Measurements from ENCODE around the gene FAM169A. TPM values are rescaled to one million over a fixed set of nuclear protein-coding genes. Genes with fewer than 3 reads are reported as not detected.
"Not testable (repeated sequence)": the region's sequence is repeated elsewhere in the genome, so short reads cannot be mapped to it uniquely, and the experiment has no call there.

FAM169A gene
- total RNA-seq, 1 donor from 2014 or later, result 2.6 TPM

DNA sequence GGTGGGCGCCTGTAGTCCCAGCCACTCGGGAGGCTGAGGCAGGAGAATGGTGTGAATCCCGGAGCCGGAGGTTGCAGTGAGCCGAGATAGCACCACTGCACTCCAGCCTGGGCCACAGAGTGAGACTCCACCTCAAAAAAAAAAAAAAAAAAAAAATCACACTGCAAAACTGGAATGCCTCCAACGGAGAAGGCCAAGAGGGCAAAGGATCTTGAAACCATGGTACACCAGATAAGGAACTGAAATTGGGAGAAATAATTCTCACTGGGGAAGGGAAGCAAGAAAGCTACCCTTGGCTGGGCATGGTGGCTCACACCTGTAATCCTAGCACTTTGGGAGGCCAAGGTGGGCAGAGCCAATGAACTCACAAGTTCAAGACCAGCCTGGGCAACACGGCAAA, 9.2 kb downstream of the FAM169A start:
- DNase-seq; H3K36me3 Mint-ChIP-seq (ENCODE audit: low read depth); H3K4me3 Mint-ChIP-seq; H3K4me1 Mint-ChIP-seq; H3K27me3 Mint-ChIP-seq; H3K27ac Mint-ChIP-seq; intact Hi-C loops (cut with micrococcal nuclease): not testable (repeated sequence)
- peaks cover 16% of the 10 kb centered on the region for H3K9me3 Mint-ChIP-seq

GRCh38 chr5:74853256-74853655, 12.9 kb downstream of the FAM169A start:
- Mint-ChIP-seq H3K36me3 (ENCODE audit: low read depth) (peaks cover 6% of the 10 kb centered on the region), H3K27ac (no peak overlapping the region), H3K27me3 (no peaks in the 10 kb centered on the region), H3K9me3 (peaks cover 16% of the 10 kb centered on the region), H3K4me3 (no peak overlapping the region), H3K4me1 (peaks cover 16% of the 10 kb centered on the region)
- intact Hi-C loops (cut with micrococcal nuclease), result no loop called here
- DNase-seq, result no peak

DNA sequence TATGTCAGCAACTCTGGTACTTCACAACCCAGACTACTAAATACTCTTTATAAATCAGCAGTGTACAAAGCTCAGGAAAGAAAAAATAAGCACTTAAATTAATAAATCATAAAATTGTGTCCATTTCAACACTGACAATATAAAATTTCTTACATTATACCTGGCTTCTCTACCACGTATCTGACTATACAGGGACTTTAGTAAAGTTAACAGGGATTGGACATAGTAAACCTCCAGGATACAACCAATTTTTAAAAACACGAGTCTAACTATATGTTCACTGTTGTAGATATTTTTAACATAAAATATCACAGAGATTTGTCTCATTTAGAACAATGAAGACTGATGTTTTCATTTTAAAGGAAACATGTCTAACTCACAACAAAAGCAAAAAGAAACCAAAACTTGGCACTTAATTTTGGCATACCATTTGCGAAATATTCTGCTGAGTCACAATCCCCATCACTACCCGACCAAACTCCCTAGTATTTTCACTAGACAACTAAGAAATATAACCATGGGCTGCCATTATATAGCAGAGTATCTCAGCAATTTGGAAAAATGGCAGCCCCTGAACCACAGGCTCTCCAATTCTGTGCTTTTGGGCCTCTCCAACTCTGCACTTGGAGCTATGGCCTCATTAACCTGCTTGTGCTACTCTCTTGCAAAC, 14.4 kb downstream of the FAM169A start:
- peaks cover 16% of the 10 kb centered on the region for H3K4me1 Mint-ChIP-seq
- no peaks in the 10 kb centered on the region for H3K27me3 Mint-ChIP-seq
- H3K36me3 Mint-ChIP-seq (ENCODE audit: low read depth), result peaks cover 6% of the 10 kb centered on the region
- no peak for DNase-seq
- peak overlapping the region; percentile 76 for H3K4me3 Mint-ChIP-seq
- peak overlapping the region; percentile 80 for H3K27ac Mint-ChIP-seq
- intact Hi-C loops (cut with micrococcal nuclease), result no loop called here
- peaks cover 16% of the 10 kb centered on the region for H3K9me3 Mint-ChIP-seq

DNA sequence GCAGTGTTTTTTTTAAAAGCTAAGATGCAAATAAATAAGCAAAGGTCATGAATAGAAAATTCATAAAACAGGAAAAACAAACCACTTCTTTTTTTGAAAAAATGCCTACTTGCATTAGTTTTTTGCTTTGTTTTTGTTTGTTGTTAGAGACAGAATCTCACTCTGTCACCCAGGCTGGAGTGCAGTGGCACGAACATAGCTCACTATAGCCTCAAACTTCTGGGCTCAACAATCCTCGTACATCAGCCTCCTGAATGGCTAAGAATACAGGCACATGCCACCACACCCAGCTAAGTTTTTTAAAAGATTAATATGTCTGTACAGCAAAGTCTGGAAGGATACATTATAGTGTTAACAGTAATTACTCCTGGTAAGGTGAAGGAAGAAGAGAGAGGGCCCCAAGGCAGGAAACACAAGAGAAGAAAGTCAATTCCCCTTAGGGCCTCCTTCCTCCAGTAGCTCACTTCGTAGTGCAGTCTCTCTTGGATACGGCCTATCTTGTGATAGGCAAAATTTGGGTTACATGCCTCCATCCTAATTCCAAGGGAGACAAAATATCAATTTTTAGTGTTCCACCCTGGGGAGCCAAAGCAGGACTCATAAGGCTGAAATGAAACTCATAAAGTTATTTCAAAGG, 15.3 kb downstream of the FAM169A start:
- no peak overlapping the region for H3K27ac Mint-ChIP-seq
- no peak for DNase-seq
- intact Hi-C loops (cut with micrococcal nuclease), result no loop called here
- H3K27me3 Mint-ChIP-seq, result no peaks in the 10 kb centered on the region
- H3K36me3 Mint-ChIP-seq (ENCODE audit: low read depth), result peaks cover 6% of the 10 kb centered on the region
- peaks cover 11% of the 10 kb centered on the region for H3K9me3 Mint-ChIP-seq
- H3K4me3 Mint-ChIP-seq, result no peak overlapping the region
- peaks cover 16% of the 10 kb centered on the region for H3K4me1 Mint-ChIP-seq

GRCh38 chr5:74850030-74850429, 16.2 kb downstream of the FAM169A start:
- DNase-seq, result no peak
- intact Hi-C loops (cut with micrococcal nuclease), result no loop called here
- Mint-ChIP-seq H3K27ac (no peak overlapping the region), H3K9me3 (peaks cover 4% of the 10 kb centered on the region), H3K27me3 (no peaks in the 10 kb centered on the region), H3K4me1 (peaks cover 16% of the 10 kb centered on the region), H3K36me3 (ENCODE audit: low read depth) (peaks cover 3% of the 10 kb centered on the region), H3K4me3 (no peak overlapping the region)

GRCh38 chr5:74848553-74849025, 17.6 kb downstream of the FAM169A start:
- Mint-ChIP-seq H3K4me3 (no peak overlapping the region), H3K27ac (no peak overlapping the region), H3K9me3 (no peaks in the 10 kb centered on the region), H3K36me3 (ENCODE audit: low read depth) (peaks cover 3% of the 10 kb centered on the region), H3K27me3 (no peaks in the 10 kb centered on the region), H3K4me1 (peaks cover 13% of the 10 kb centered on the region)
- intact Hi-C loops (cut with micrococcal nuclease), result no loop called here
- no peak for DNase-seq

DNA sequence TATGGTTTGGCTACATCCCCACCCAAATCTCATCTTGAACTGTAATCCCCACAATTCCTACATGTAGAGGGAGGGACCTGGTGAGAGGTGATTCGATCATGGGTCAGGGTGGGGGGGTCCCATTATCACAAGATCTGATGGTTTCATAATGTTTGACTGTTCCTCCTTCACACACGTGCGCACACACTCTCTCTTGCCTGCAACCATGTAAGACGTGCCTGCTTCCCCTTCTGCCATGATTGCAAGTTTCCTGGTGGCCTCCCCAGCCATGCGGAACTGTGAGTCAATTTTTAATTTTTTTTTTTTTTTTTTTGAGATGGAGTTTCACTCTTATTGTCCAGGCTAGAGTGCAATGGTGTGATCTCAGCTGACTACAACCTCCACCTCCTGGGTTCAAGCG, 27.0 kb downstream of the FAM169A start:
- no peak overlapping the region for H3K4me3 Mint-ChIP-seq
- no peaks in the 10 kb centered on the region for H3K27me3 Mint-ChIP-seq
- intact Hi-C loops (cut with micrococcal nuclease), result no loop called here
- H3K4me1 Mint-ChIP-seq, result peaks cover 6% of the 10 kb centered on the region
- H3K9me3 Mint-ChIP-seq, result no peaks in the 10 kb centered on the region
- H3K27ac Mint-ChIP-seq, result no peak overlapping the region
- H3K36me3 Mint-ChIP-seq (ENCODE audit: low read depth), result peaks cover 2% of the 10 kb centered on the region
- no peak for DNase-seq

GRCh38 chr5:74838262-74838661, 27.9 kb downstream of the FAM169A start:
- Mint-ChIP-seq H3K36me3 (ENCODE audit: low read depth) (peaks cover 2% of the 10 kb centered on the region), H3K27ac (no peak overlapping the region), H3K4me3 (no peak overlapping the region), H3K27me3 (no peaks in the 10 kb centered on the region), H3K9me3 (no peaks in the 10 kb centered on the region), H3K4me1 (peaks cover 6% of the 10 kb centered on the region)
- intact Hi-C loops (cut with micrococcal nuclease), result no loop called here
- DNase-seq, result no peak

- Mint-ChIP-seq H3K27me3 (no peaks in the 10 kb centered on the region), H3K36me3 (ENCODE audit: low read depth) (peaks cover 2% of the 10 kb centered on the region), H3K4me3 (no peak overlapping the region), H3K9me3 (no peaks in the 10 kb centered on the region), H3K27ac (no peak overlapping the region), H3K4me1 (peaks cover 6% of the 10 kb centered on the region)
- DNase-seq, result no peak
- intact Hi-C loops (cut with micrococcal nuclease), result no loop called here
These were observed 29.1 kb downstream of the FAM169A start for GRCh38 chr5:74837115-74837514.

DNA sequence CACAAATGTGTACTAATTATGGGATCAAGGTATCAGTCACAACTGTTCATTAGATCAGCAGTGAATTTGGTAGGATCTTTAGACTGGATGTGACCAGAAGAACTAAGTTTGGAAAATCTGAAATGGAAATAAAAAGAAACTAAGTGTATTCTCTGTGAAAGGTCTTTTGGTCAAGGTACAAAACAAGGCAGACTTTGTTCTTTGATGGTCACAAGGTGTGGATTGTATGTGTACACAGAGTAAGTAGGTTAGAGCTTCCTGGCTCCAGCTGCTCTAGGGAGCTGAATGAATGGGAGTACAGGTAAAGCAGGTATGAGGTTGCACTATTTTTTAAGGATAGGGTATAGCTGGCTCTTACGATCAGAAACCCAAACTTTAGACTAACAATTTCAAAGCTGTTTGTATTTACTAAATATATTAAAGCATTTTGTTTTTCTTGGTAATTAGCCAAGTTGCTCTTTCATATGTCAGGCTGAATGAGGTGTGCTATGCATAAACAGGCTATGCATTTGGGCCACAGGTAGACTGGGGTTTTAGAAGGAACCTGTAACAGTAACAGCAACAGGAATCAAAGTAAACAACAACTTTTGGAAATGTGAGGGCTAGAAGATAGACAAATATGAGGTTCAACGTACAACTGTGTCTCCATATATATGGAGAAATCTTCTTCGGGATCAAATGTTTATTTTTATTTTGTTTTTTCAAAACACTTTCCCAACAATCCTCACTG, 32.5 kb downstream of the FAM169A start:
- Mint-ChIP-seq H3K27me3 (no peaks in the 10 kb centered on the region), H3K4me3 (no peak overlapping the region), H3K36me3 (ENCODE audit: low read depth) (peaks cover 2% of the 10 kb centered on the region), H3K9me3 (no peaks in the 10 kb centered on the region), H3K4me1 (peaks cover 6% of the 10 kb centered on the region), H3K27ac (no peak overlapping the region)
- intact Hi-C loops (cut with micrococcal nuclease), result no loop called here
- DNase-seq, result no peak

DNA sequence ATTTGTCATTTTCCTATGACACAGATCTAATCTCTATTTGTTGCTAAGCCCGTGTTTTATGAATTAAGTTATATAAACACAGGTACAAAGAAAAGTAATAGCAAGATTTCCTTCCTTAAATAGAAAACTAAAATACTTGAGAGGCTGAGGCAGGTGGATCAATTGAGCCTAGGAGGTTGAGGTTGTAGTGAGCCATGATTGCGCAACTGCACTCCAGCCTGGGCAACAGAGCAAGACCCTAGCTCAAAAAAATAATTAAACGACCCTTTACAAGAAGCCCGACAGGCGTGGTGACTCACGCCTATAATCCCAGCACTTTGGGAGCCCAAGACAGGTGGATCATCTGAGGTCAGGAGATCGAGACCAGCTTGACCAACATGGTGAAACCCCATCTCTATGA, 36.8 kb downstream of the FAM169A start:
- H3K4me3 Mint-ChIP-seq, result no peak overlapping the region
- no peak overlapping the region for H3K27ac Mint-ChIP-seq
- intact Hi-C loops (cut with micrococcal nuclease), result no loop called here
- H3K36me3 Mint-ChIP-seq (ENCODE audit: low read depth), result no peaks in the 10 kb centered on the region
- H3K4me1 Mint-ChIP-seq, result no peaks in the 10 kb centered on the region
- H3K27me3 Mint-ChIP-seq, result no peaks in the 10 kb centered on the region
- no peak for DNase-seq
- H3K9me3 Mint-ChIP-seq, result no peaks in the 10 kb centered on the region

DNA sequence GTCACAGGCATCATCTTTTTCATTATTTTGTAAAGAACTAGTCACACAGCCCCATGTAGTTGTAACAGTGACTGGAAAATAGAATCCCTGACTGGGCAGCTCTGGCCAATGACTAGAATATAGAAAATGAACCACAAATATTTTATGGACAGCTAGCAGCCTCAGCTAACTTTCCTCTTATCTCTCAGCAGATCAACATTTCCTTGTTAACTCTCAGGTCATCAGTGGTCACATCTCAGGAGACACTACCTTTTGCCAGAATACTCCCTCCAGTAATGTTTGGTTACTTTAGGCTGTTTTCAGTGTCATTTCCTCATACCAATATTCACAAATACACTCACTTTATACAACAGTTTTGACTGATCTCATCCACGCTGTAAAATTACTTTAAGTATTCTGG, 43.9 kb downstream of the FAM169A start:
- intact Hi-C loops (cut with micrococcal nuclease), result no loop called here
- Mint-ChIP-seq H3K27me3 (no peaks in the 10 kb centered on the region), H3K4me3 (no peak overlapping the region), H3K36me3 (ENCODE audit: low read depth) (no peaks in the 10 kb centered on the region), H3K27ac (no peak overlapping the region), H3K4me1 (no peaks in the 10 kb centered on the region), H3K9me3 (no peaks in the 10 kb centered on the region)
- DNase-seq, result no peak

- no peaks in the 10 kb centered on the region for H3K4me1 Mint-ChIP-seq
These were observed 49.3 kb downstream of the FAM169A start for GRCh38 chr5:74816875-74817274.

DNA sequence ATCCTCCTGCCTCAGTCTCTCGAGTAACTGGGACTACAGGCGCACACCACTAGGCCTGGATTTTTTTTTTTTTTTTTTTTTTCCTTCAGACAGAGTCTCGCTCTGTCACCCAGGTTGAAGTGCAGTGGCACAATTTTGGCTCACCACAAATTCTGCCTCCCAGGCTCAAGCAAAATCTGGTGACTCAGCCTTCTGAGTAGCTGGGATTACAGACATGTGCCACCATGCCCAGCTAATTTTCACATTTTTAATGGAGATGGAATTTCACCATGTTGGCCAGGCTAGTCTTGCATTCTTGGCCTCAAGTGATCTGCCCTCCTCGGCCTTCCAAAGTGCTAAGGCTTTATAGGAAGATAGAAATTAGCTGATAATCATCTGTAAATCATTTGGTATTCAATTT, 55.3 kb downstream of the FAM169A start:
- Mint-ChIP-seq H3K27me3 (no peaks in the 10 kb centered on the region), H3K4me3 (no peak overlapping the region), H3K4me1 (no peaks in the 10 kb centered on the region), H3K9me3 (no peaks in the 10 kb centered on the region), H3K36me3 (ENCODE audit: low read depth) (no peaks in the 10 kb centered on the region), H3K27ac (no peak overlapping the region)
- intact Hi-C loops (cut with micrococcal nuclease), result no loop called here
- no peak for DNase-seq

More at GRCh38 chr5:74816875-74817274, 49.3 kb downstream of the FAM169A start:
- H3K4me3 Mint-ChIP-seq, result no peak overlapping the region
- no peaks in the 10 kb centered on the region for H3K36me3 Mint-ChIP-seq (ENCODE audit: low read depth)
- intact Hi-C loops (cut with micrococcal nuclease), result loop anchor here (1.0 kb wide), 1 partner anchor 49 kb away; the partner anchor contains the start of gene FAM169A
- no peak overlapping the region for H3K27ac Mint-ChIP-seq
- H3K27me3 Mint-ChIP-seq, result no peaks in the 10 kb centered on the region
- DNase-seq, result no peak
- H3K9me3 Mint-ChIP-seq, result no peaks in the 10 kb centered on the region
